HG03139 (cell line): Measurements from ENCODE around the gene OS9.

ENCODE experiments used
- ATAC-seq: cut with Tn5 transposase; IDR thresholded peaks from one replicate; pipeline ENCODE4 v1.9.1; 2021; ENCODE audit not compliant: unreplicated experiment

Gene OS9

DNA sequence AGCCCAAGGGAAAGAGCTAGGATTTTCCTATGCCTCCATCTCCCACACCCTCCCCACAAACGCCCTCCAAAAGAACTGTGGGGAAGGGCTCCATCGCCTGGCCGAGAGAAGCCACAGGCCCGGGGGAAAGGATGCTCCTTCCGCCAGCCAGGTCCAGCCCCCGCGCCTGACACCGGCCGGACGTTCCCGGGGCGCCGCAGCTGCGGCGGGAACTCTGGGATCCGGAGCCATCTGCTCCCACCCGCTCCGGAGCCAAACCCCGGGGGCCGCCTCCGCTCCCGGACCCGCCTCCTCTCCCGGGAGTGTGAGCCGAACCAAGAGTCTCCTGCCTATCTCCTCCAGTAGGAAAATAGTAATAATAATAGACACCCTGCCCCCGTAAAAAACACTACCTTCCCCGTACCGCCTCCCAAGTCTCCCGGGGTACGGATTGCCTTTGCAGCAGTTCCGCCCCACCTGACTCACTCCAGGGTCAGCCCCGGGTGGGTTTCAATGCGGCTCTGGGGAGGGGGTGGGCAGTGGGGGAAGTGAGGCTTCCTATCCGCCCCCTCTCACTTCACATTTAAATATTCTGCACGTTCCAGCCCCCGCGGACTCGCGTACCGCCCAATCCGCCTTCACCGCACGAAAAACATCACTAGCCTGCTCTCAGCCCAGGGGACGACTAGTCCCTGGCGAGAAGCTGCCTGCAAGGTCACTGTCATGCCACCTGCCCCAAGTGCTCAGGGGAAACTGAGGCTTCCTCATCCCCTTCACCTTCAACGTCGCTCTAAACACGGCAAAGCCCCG, 42.2 kb downstream of the OS9 start:
- ATAC-seq, result no peak

- no peak for ATAC-seq
Observed at GRCh38 chr12:57736741-57737466, 43.0 kb downstream of the OS9 start.

GRCh38 chr12:57737467-57738460, 43.8 kb downstream of the OS9 start:
- no peak for ATAC-seq

GRCh38 chr12:57738661-57739237, 44.8 kb downstream of the OS9 start, which contains the start of gene AGAP2:
TSS of gene AGAP2 (minus strand) at chr12:57738742. CDS start at chr12:57738246, 496 bp downstream.
- no peak for ATAC-seq

GRCh38 chr12:57739387-57739786, 45.5 kb downstream of the OS9 start:
- no peak for ATAC-seq

DNA sequence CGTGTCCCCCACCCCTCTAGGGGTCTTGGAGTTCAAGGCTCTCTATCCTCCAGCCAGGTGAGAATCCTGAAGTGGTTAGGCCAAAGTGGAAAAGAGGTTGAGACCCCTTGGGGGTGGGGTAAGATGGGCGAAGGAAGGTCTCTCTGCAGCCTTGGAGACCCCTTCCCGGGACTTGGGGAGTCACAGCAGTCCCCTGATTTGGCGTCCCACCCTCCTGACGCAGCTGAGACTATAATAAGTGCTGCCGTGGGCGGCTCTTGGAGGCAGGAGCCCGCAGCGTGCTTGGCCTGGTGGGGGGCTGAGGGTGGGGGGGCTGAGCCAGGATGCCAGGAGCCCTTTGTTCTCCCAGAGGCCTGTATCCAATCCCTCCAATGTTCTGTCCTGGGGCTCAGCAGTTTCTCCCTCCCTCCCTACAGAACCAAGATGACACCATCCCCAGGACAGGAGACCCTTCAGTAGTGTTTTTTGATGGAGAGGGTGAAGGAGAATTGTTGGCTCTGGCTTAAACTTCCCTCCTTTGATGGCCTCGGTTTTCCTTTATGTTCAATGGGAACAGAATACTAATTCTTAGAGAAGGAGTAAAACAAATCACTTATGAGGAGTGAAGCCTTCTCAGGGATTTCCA, 46.1 kb downstream of the OS9 start:
- no peak for ATAC-seq

DNA sequence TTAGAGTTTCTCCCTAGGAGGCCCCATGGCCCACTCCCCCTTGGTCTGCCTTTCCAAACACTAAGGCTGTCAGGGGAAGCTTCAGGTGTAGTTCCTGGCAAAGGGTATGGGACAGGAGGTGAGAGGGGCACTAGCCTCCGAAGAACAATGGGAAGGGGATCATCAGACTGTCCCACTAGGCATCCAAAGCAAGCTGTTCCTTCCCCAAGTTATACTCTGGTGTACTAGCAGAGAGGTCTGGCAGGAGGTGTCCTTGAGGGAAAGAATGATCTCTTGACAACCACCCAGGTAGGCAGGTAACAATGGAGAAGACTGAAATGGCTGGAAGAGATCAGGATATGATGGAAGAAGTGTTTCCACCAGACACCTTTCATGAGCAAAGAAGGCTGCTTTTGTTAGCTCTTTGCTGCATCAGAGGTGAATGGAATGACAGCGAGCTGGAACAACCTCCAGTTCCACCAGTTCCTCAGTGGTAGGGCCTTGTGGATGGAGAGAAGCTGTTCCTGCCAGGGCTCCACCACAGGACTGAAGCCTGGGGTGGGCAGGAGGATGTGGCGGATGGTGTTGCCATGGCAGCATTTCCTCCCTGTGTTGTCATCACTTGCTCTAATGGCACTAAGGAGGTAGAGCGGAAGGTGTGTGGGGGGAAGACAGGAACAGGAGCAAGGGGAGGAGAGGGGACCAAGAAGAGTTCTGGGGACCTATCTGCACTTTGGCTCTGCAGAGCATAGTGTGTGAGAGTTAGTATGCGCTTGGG, 46.9 kb downstream of the OS9 start:
- peak; percentile 46 for ATAC-seq

DNA sequence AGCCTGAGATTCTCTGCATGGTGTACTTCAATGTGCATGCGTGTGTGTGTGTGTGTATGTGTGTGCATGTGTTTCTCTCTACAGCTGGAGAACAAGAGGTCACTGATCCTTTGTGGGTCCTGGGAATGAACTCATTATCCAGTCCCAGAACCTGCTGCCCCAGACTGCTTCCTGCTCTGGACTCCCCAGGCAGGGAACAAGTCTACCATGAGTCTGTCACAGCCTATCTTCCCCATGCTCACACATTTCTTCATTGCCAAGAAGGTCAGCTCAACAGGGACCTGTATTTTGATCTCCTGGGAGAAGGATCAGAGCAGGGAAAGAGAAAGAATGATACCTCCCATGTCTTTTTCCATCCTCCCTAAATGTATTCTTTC, 47.5 kb downstream of the OS9 start:
- ATAC-seq, result no peak

GRCh38 chr12:57741844-57742738, 48.2 kb downstream of the OS9 start:
- peak; percentile 48 for ATAC-seq

- no peak for ATAC-seq
Observed at GRCh38 chr12:57743769-57744168, 49.8 kb downstream of the OS9 start.

GRCh38 chr12:57744194-57744776, 50.4 kb downstream of the OS9 start:
- ATAC-seq, result peak; percentile 22

- ATAC-seq, result peak; percentile 68
Observed at GRCh38 chr12:57744777-57745484, 51.0 kb downstream of the OS9 start, which contains the start of gene TSPAN31. TSS of gene TSPAN31 (plus strand) at chr12:57745039. CDS start at chr12:57745155, 116 bp downstream.

GRCh38 chr12:57745485-57745881, 51.6 kb downstream of the OS9 start:
- no peak for ATAC-seq

- no peak for ATAC-seq
Observed at GRCh38 chr12:57746025-57746424, 52.1 kb downstream of the OS9 start.

DNA sequence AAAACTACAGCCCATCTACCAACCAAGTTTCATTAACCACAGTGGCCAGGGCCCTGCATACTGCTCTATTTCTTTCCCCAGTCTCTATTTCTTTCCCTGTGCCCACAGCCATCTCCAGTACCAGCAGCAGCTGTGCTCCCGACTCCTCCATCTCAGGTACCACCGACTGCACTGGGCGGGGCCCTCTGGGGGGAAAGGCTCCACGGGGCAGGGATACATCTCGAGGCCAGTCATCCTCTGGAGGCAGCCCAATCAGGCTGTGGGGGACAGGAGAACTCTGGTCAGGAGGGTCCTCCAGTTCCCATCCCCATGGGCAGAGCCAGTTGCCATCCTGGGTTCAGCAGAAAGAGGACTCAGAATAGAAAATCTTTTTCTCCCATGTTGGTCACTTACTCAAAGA, 55.1 kb downstream of the OS9 start:
- ATAC-seq, result no peak

DNA sequence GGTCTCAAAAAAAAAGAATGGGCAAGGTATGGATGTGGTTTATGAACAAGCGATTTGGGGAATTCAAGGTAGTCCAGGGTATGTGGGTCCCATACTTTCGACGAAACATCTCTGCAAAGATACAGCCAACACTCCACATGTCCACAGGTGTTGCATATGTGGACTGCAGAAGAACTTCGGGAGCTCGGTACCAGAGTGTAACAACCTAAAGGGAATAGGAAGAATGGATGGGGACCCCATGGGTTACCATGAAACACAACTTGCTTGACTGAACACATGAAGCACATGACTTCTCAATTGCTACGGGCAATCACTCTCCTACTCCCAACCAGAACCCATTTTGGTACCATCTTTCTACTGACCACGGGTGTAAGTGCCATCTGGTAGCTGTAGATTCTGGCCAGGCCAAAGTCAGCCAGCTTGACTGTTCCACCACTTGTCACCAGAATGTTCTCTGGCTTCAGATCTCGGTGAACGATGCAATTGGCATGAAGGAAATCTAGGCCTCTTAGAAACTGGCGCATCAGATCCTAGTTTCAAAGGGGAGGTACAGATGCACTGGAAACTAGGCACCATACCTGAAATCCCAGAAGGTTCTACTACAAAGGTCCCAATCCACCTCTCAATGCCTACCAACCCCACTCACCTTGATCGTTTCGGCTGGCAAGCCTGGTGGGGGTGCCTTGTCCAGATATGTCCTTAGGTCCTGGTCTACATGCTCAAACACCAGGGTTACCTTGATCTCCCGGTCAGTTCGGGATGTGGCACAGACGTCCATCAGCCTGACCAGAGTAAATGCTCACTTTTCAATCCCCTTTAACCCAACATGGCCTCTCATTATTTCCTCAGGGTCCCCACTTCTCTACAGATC, 56.9 kb downstream of the OS9 start:
- no peak for ATAC-seq

DNA sequence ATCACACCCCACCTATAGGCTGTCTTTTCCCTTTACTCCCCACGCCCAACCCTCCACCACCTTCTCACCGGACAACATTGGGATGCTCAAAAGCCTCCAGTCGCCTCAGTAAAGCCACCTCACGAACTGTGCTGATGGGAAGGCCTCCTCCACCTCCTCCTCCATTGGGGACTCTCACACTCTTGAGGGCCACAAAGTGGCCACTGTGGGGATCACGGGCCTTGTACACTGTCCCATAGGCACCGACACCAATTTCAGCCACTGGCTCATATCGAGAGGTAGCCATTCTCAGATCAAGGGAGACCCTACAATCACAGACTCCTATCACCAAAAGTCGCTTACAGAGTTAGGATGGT, 57.5 kb downstream of the OS9 start:
- ATAC-seq, result no peak
